GM21825 (cell line): ENCODE data around the gene MACROD2.
A peak's percentile ranks its signal among the peaks of the same experiment; 100 is the strongest.

Experiments used
- ATAC-seq: cut with Tn5 transposase; IDR thresholded peaks from one replicate; pipeline ENCODE4 v1.9.1; 2021; ENCODE audit warnings: mild to moderate bottlenecking, moderate library complexity; ENCODE audit not compliant: unreplicated experiment

MACROD2 gene

DNA sequence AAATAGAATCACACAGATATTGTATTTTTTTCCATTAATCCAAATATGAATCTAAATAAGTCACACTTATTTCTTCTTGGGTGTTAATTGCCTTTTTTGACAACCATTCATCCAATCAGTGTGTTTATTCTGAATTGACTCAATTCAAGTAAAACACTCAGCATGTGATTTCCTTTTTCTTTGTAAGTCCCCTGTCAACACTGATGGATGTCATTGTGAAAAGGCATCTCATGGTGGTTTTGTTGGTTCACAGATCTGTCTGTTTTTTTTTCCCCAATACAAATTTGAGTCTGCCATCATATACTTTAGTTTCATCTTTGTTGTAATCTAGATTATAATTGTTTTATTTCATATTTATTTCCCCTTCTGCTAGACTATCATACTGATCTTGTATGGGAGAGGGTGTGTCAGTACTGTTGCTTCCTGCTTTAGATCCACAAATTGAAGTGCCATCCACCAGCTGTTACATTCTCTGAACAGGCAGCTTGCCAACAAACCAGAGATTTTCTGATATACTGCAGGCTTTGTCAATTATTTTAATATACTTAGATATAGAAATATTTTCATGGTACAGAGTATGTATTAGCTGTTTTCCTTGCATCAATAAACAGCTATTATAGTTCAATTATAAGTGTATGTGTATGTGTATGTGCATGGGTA is 406.3 kb downstream of the MACROD2 start:
- no peak for ATAC-seq

- ATAC-seq: no peak
These were observed 409.2 kb downstream of the MACROD2 start for GRCh38 chr20:14404515-14404914.

GRCh38 chr20:14406495-14406894 is 411.2 kb downstream of the MACROD2 start:
- peak; percentile 75 for ATAC-seq

- no peak for ATAC-seq
These were observed 412.0 kb downstream of the MACROD2 start for GRCh38 chr20:14407336-14407735.

GRCh38 chr20:14410869-14411555 is 415.7 kb downstream of the MACROD2 start:
- ATAC-seq: no peak

DNA sequence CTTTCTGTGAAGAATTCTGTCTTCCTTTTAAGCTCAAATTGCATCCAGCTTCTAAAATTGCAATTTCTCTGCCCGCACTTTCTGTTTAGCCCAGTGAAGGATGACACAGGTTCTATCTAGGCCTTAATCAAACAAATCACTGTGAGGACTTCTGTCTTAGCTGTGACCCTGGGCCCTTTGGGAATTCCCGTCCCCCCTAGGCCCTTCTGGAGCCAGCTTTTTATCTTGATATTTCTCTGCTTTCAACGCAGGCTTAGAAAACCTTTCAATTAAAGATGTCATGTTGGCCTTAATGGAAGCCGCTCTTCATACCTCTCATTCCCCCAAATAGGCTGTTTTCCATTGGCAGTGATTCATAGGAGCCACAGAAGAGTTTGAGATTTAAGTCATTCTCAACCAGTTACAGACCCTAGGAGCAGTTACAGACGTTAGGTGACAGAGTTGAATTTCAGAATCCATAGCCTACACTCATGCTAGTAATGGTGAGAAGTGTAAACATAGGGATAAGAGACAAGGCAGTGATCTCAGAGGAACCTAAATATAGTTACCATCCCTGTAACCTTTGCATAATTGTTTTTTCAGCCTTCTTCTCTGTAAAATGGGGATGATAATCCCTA is 416.9 kb downstream of the MACROD2 start:
- no peak for ATAC-seq

DNA sequence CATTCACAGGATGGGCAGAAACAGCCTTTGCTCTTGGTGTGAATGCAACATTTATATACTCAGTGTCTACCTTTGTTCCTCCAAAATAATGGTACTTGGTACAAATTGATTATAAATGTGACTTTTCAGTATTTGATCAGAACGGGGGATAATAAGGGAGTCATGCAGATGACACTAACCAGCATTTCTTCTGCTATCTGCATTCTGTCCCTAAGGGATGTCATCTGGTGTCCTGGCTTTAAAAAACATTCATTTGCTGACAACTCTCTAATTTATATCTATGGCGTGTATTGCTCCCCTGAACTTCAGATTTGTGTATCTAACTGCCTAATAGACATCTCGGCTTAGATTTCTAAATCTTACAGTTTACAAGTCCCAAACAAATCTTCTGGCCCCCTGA is 418.5 kb downstream of the MACROD2 start:
- ATAC-seq: no peak

DNA sequence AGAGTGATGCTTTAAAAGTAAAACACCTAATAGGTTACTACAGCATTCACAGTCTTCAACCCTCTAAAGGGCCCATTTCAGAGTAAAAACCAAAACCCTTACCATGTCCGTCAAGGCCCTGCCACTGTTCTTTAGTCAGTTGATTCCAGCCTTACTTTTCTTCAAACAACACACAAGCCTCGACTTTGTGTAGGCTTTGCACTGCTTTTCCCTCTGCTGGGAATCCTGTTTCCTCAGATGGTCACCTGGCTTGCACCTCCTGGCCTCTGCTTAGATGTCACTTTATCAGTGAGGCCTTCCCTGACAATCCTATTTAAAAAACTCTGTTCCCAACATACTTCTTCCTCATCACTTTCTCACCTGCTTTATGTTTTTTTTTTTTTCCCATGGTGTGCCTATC is 419.2 kb downstream of the MACROD2 start:
- ATAC-seq: no peak

DNA sequence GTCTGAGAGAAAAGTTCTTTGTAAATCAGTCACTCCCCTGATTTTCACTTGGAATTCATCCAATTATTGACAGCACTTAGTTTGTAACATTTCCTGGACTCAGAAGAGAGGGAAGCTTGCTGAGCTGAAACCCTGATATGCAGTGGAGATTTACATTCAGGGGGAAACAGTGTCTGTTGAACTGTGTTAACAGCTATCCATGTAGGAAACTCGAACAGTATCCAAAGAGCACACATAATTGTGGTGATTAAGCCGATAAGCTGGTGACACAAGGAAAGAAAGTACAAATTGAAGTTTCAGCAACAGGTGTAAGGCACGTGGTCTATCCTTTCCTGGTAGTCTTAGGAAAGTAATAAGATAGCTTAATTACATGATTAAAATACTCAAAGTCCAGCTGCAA is 420.2 kb downstream of the MACROD2 start:
- ATAC-seq: no peak

- ATAC-seq: no peak
These were observed 423.1 kb downstream of the MACROD2 start for GRCh38 chr20:14418376-14418775.

DNA sequence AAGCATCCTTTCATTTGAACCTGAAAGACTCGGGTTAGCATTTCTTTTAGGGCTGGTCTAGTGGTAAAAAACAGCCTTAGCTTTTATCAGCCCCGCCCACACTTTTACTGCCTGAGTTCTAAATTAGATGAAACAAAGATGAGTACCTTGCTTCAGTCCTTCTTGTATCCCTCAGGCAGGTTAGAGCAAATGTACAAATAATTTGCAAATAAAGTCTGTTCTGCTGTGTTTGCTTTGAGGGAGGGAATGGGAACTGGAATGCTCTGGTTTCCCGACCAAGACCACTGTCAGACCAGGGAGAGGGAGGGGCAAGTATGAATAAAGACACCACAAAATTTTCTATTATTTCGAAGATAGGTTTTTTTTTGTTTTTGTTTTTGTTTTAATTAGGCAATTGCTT is 427.6 kb downstream of the MACROD2 start:
- ATAC-seq: no peak

- ATAC-seq: no peak
These were observed 436.3 kb downstream of the MACROD2 start for GRCh38 chr20:14431568-14431967.

- no peak for ATAC-seq
These were observed 436.8 kb downstream of the MACROD2 start for GRCh38 chr20:14432085-14432484.

DNA sequence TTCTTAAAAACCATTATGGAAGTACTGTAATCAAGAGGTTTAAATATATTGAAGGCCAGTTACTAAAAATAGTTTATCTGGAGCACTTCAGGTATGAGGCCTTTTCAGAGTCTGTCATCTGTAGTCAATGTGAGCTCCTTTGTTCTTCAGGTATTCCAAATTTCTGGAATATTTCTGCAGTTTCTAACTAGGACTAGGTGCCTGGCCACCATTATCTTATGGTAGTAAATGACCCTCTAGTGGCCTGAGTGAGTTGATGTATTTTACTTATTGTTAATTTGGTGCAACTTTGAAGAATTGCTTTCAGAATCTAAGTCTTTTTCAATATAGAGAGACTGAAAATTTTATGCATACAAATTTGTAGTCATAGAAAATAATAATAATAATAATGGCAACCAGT is 437.3 kb downstream of the MACROD2 start:
- no peak for ATAC-seq

DNA sequence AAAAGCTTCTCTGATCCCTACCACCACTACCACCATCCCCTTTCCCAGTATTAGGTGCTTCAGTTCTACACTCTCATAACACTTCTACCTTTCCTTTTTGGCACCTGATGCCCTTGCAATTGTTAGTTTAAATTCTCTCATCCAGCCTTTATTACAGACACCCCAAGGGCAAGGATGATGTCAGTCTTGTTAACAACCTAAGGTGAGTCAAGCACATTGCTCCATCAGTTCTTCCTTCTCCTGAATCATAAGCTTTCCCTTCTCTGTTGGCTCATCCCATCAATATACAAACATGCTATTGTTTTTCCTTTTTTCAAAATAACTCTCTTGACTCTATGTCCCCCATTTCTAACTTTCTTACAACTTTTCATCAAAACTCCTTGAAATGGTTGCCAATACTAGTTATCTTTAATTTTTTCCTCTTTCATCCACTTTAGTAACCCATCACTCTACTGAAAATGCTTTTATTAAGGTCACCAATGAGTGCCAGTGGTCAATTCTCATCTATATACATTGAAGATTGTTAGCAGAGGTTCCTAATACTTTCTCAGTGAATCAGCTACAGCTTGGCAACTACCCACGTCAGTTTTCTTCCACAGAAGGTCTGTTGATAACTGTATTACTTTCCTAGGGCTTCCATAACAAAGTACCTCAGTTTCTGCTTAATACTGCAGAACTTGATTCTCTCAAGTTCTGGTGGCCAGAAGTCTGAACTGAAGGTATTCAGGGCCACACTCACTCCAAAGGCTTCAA is 439.2 kb downstream of the MACROD2 start:
- no peak for ATAC-seq

DNA sequence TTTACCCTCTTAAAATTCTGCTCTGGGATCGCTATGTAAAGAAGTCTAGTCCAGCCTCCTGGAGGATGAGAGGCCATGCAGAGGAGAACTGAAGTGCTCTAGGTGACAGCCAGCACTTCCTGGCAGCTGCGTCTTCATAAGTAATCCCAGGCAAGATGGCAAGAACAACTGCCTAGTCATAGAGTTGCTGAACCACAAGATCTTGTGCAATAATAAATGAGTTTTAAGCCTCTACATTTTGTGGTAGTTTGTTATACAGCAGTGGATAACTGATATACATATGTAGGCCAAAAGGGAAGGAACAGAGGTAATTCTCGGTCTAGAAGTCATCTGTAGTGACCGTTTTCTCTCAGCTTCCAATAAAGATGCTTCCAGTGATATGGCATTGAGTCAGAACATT is 445.9 kb downstream of the MACROD2 start:
- no peak for ATAC-seq

DNA sequence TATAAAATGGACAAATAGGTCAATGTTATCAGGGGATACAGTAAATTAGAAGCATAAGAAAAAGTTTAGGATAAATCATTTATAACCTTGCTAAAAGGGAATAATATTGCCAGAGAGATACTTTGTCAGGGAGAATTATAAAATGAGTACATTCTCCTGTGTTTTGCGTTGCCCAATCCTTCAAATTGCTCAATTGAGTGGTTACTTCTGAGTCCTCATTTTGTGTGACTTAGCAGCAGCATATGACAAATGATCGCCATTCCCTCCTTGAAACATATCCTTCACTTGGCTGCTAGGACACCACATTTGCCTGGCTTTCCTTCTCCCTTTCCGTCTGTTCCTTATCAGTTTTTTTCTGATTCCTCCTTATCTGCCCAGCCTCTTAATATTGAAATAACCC is 448.8 kb downstream of the MACROD2 start:
- no peak for ATAC-seq

DNA sequence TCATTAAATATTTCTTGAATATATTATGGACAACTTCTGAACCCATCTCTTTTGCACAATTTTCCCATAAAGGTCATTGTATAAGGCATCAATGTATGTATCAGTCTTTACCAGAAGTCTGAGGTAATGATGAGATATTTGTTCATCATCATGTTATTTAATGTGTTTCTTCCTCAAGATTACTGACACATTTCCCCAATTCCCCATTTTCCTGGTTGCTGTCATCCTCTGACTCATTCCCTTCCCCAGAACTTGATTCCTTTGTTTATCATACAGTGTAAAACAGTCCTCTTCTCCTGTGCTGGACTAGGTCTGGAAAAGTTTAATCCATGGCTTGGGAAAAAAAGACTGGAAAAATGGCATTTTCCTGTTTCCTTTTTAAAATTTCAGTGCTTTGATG is 450.0 kb downstream of the MACROD2 start:
- ATAC-seq: no peak

DNA sequence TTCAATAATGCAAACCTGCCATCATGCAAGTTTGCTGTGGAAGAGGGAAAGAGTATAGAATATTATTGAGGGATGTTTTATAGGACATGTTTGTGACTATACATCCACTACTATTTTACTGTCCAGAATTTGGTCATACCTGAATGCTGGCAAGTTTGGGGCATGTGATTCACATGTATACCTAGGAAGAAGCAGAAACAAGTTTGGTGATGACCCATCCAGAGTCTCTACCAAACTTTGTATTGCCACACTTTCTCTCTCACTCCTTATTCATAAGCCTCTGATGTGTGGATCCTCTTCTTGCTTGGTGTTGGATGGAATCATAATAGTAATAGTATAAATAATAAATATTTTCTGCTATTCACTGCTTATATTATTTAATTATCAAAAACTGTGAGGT is 450.6 kb downstream of the MACROD2 start:
- ATAC-seq: no peak

DNA sequence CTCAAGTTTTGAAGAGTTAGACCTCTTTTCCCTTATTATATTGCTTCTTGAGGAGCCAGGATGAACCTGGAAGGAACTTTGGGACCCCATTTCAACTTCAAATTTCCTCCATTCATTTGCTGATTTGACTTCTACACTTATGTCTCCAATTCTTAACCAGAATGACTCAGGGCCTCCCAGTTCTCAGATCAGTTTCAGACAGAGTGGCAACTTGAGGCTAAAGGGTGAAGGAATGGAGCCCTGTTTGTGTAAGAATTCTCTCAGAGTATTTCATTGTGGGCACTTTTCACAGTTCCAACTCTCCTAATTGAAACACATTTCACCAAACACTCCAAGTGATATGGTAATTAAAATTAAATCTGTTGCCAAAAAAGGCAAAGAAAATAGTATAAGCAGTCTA is 451.1 kb downstream of the MACROD2 start:
- ATAC-seq: no peak

DNA sequence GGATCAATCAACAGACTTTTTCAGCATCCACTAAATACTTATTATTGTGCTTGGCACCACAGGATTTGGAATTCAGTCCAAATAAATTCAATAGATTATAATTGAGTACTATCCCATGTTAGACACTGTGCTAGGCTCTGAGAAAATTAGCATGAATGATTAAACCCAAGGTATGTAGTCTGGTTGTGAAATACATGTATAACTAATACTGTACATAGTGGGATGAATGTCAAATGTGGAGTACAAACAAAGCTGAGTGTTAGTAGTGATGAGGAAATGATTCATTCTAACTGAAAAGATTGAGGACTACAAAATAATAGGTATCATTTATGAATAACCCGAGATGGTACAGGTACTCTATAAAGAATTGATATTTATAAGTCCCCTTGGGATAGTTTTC is 454.0 kb downstream of the MACROD2 start:
- no peak for ATAC-seq

DNA sequence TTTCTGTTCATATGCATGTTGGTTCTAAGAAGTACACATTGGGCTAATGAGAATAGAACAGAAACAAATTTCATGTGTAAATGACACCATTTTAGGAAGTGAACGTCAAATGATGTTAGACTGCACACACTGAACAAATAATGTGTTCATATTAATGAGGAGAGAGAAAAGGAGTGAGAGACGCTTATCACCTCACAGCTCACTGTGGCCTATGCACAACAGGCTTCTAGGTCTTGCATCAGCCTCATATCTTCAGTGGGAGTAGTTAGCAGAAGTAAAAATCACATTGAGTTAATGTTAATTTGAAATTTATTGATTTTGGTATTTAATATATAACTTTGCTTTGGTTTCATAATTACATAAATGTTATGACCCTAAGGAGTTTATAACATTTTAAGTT is 454.9 kb downstream of the MACROD2 start:
- ATAC-seq: no peak
